Mesenchymal stem cell (in vitro differentiated cells and primary cell): ENCODE measurements around the gene NAA15.
"Not testable (repeated sequence)": the region's sequence is repeated elsewhere in the genome, so short reads cannot be mapped to it uniquely, and the experiment has no call there.

ENCODE experiments used
- DNase-seq: peaks from one replicate; pipeline ENCODE4 v3.0.0-alpha.2; 2013
- H2AFZ ChIP-seq: one replicate; pipeline ENCODE4 v1.6.1; 2013; ENCODE audit warnings: low read depth, mild to moderate bottlenecking, control low read depth, inconsistent platforms, low read length, moderate library complexity
- H2AK5ac ChIP-seq: 2 replicates; pipeline ENCODE4 v1.6.1; 2013; ENCODE audit warnings: low read length, moderate library complexity, mild to moderate bottlenecking, inconsistent platforms; ENCODE audit not compliant: severe bottlenecking
- H2BK120ac ChIP-seq: one replicate; pipeline ENCODE4 v1.6.1; 2013; ENCODE audit warnings: low read depth, mild to moderate bottlenecking, inconsistent platforms, low read length, moderate library complexity
- H2BK12ac ChIP-seq, 2 experiments: one replicate each; pipeline ENCODE4 v1.6.1; 2013; ENCODE audit warnings: inconsistent platforms in 2 of 2, low read length in 2 of 2, mild to moderate bottlenecking in 2 of 2, moderate library complexity in 2 of 2, control low read depth in 1 of 2
- H2BK15ac ChIP-seq: one replicate; pipeline ENCODE4 v1.6.1; 2013; ENCODE audit warnings: mild to moderate bottlenecking, low read depth, inconsistent platforms; ENCODE audit not compliant: poor library complexity, severe bottlenecking
- H2BK5ac ChIP-seq: 2 replicates; pipeline ENCODE4 v1.6.1; 2013; ENCODE audit warnings: low read depth, mild to moderate bottlenecking, low read length, control low read depth, inconsistent platforms; ENCODE audit not compliant: poor library complexity, severe bottlenecking
- H3K14ac ChIP-seq, 2 experiments: one replicate each; pipeline ENCODE4 v1.6.1; 2013; ENCODE audit warnings: inconsistent platforms in 2 of 2, low read length in 2 of 2, control low read depth in 1 of 2, mild to moderate bottlenecking in 1 of 2, moderate library complexity in 1 of 2
- H3K18ac ChIP-seq, 2 experiments: one replicate each; pipeline ENCODE4 v1.6.1; 2013; ENCODE audit warnings: inconsistent platforms in 2 of 2, low read length in 2 of 2, control low read depth in 1 of 2, low read depth in 1 of 2, mild to moderate bottlenecking in 1 of 2
- H3K23ac ChIP-seq, 2 experiments: one replicate each; pipeline ENCODE4 v1.6.1; 2013; ENCODE audit warnings: inconsistent platforms in 2 of 2, low read length in 2 of 2, mild to moderate bottlenecking in 2 of 2, moderate library complexity in 2 of 2, control low read depth in 1 of 2
- H3K27ac ChIP-seq: 2 replicates; pipeline ENCODE4 v1.5.1; 2013; ENCODE audit warnings: mild to moderate bottlenecking, moderate library complexity, low read length, control low read depth, inconsistent platforms; ENCODE audit not compliant: poor library complexity, severe bottlenecking
- H3K27me3 ChIP-seq, 2 experiments: 2 replicates each; pipeline versions ENCODE4 v1.6.1 to v1.7.0; 2013; ENCODE audit warnings: low read length in 2 of 2, mild to moderate bottlenecking in 2 of 2, moderate library complexity in 2 of 2, control low read depth in 1 of 2, inconsistent platforms in 1 of 2; ENCODE audit not compliant: control insufficient read depth in 1 of 2, insufficient read depth in 1 of 2
- H3K36me3 ChIP-seq, 2 experiments: 2 replicates each; pipeline versions ENCODE4 v1.6.1 to v1.7.0; 2013; ENCODE audit warnings: low read length in 2 of 2, control low read depth in 1 of 2, inconsistent platforms in 1 of 2, low read depth in 1 of 2, mild to moderate bottlenecking in 1 of 2; ENCODE audit not compliant: insufficient read depth in 2 of 2, control insufficient read depth in 1 of 2
- H3K4ac ChIP-seq, 2 experiments: one replicate each; pipeline ENCODE4 v1.6.1; 2013; ENCODE audit warnings: inconsistent platforms in 2 of 2, low read length in 2 of 2, mild to moderate bottlenecking in 2 of 2, moderate library complexity in 2 of 2, control low read depth in 1 of 2, low read depth in 1 of 2
- H3K4me1 ChIP-seq: 2 replicates; pipeline ENCODE4 v1.6.1; 2013; ENCODE audit warnings: low read depth, low read length, control low read depth; ENCODE audit not compliant: control insufficient read depth, insufficient read depth
- H3K4me2 ChIP-seq: 2 replicates; pipeline ENCODE4 v1.6.1; 2013; ENCODE audit warnings: low read length, mild to moderate bottlenecking, inconsistent platforms; ENCODE audit not compliant: poor library complexity, severe bottlenecking
- H3K4me3 ChIP-seq, 2 experiments: 2 replicates each; pipeline versions ENCODE4 v1.5.1 to v1.7.0; 2013; ENCODE audit warnings: low read length in 2 of 2, mild to moderate bottlenecking in 2 of 2, control low read depth in 1 of 2, low read depth in 1 of 2; ENCODE audit not compliant: insufficient read depth in 1 of 2
- H3K79me1 ChIP-seq: replicated peaks from 2 replicates; pipeline ENCODE4 v1.6.1; 2013; ENCODE audit warnings: mild to moderate bottlenecking, control low read depth, low read length, inconsistent platforms; ENCODE audit not compliant: poor library complexity, severe bottlenecking
- H3K9ac ChIP-seq: 2 replicates; pipeline ENCODE4 v1.7.0; 2013; ENCODE audit warnings: mild to moderate bottlenecking, low read length, moderate library complexity
- H3K9me3 ChIP-seq: 2 replicates; pipeline ENCODE4 v1.7.0; 2013; ENCODE audit warnings: mild to moderate bottlenecking, low read length; ENCODE audit not compliant: control insufficient read depth
- H4K8ac ChIP-seq: one replicate; pipeline ENCODE4 v1.6.1; 2013; ENCODE audit warnings: inconsistent platforms, mild to moderate bottlenecking, low read length, moderate library complexity
- H4K91ac ChIP-seq: one replicate; pipeline ENCODE4 v1.6.1; 2013; ENCODE audit warnings: mild to moderate bottlenecking, low read length, inconsistent platforms
- WGBS: methylation state at CpG from one replicate; pipeline ENCODE4 v1.1.7; 2013; ENCODE audit warnings: mixed read lengths; 5-methylcytosine and 5-hydroxymethylcytosine counted together

The NAA15 gene

GRCh38 chr4:139317635-139318034 lies 16.3 kb downstream of the NAA15 start:
- no peak overlapping the region for H4K8ac ChIP-seq
- no peak overlapping the region for H2BK12ac ChIP-seq
- DNase-seq = no peak
- no peak overlapping the region for H3K9ac ChIP-seq
- H2AK5ac ChIP-seq = no peak overlapping the region
- no peak overlapping the region for H3K23ac ChIP-seq
- no peak overlapping the region for H2BK5ac ChIP-seq
- H3K4me3 ChIP-seq = no peak overlapping the region
- peaks cover 0 to 6% of the 10 kb centered on the region in 2 experiments for H3K36me3 ChIP-seq
- H3K14ac ChIP-seq = no peak overlapping the region
- H4K91ac ChIP-seq = no peak overlapping the region
- no peaks in the 10 kb centered on the region for H3K79me1 ChIP-seq
- no peaks in the 10 kb centered on the region for H3K9me3 ChIP-seq
- no peak overlapping the region for H2AFZ ChIP-seq
- H2BK15ac ChIP-seq = no peak overlapping the region
- no peak overlapping the region for H3K4ac ChIP-seq
- H3K4me2 ChIP-seq = no peak overlapping the region
- no peak overlapping the region for H3K18ac ChIP-seq
- no peaks in the 10 kb centered on the region for H3K27me3 ChIP-seq
- H2BK120ac ChIP-seq = no peak overlapping the region
- peaks cover 5% of the 10 kb centered on the region for H3K4me1 ChIP-seq
- H3K27ac ChIP-seq = no peak overlapping the region

GRCh38 chr4:139319571-139319970 lies 18.3 kb downstream of the NAA15 start:
- no peaks in the 10 kb centered on the region for H3K27me3 ChIP-seq
- H3K4me1 ChIP-seq = peaks cover 7% of the 10 kb centered on the region
- no peak overlapping the region for H3K9ac ChIP-seq
- no peak overlapping the region for H4K8ac ChIP-seq
- no peaks in the 10 kb centered on the region for H3K79me1 ChIP-seq
- H2BK15ac ChIP-seq = no peak overlapping the region
- H3K23ac ChIP-seq = no peak overlapping the region
- H2BK5ac ChIP-seq = no peak overlapping the region
- H4K91ac ChIP-seq = no peak overlapping the region
- no peak overlapping the region for H2BK12ac ChIP-seq
- H3K4ac ChIP-seq = no peak overlapping the region
- no peak for DNase-seq
- no peak overlapping the region for H3K4me3 ChIP-seq
- no peak overlapping the region for H2AK5ac ChIP-seq
- H3K27ac ChIP-seq = no peak overlapping the region
- no peak overlapping the region for H3K18ac ChIP-seq
- H2AFZ ChIP-seq = no peak overlapping the region
- no peak overlapping the region for H3K14ac ChIP-seq
- peaks cover 0 to 3% of the 10 kb centered on the region in 2 experiments for H3K36me3 ChIP-seq
- WGBS = 100% methylated on average over 1 of the region's 1 CpG
- H3K4me2 ChIP-seq = no peak overlapping the region
- no peak overlapping the region for H2BK120ac ChIP-seq
- no peaks in the 10 kb centered on the region for H3K9me3 ChIP-seq

GRCh38 chr4:139322070-139322469 lies 20.8 kb downstream of the NAA15 start:
- not testable (repeated sequence) for H3K14ac ChIP-seq, H4K91ac ChIP-seq, H3K36me3 ChIP-seq, H3K4ac ChIP-seq, H3K27ac ChIP-seq, H2AFZ ChIP-seq, H3K79me1 ChIP-seq, H3K18ac ChIP-seq, H3K9ac ChIP-seq, H3K9me3 ChIP-seq, H4K8ac ChIP-seq, DNase-seq, H2BK12ac ChIP-seq, H3K4me3 ChIP-seq, H3K23ac ChIP-seq, H2BK120ac ChIP-seq, H2AK5ac ChIP-seq, H3K27me3 ChIP-seq, H2BK15ac ChIP-seq, H3K4me2 ChIP-seq, H3K4me1 ChIP-seq, H2BK5ac ChIP-seq
- WGBS = 93% methylated on average over 1 of the region's 1 CpG

GRCh38 chr4:139322541-139322940 lies 21.2 kb downstream of the NAA15 start:
- not testable (repeated sequence) for H3K9me3 ChIP-seq
- over 99% methylated on average over 6 of the region's 6 CpGs for WGBS

More at GRCh38 chr4:139322541-139322940, 21.2 kb downstream of the NAA15 start:
- not testable (repeated sequence) for H2BK15ac ChIP-seq, H3K4me2 ChIP-seq, H3K27ac ChIP-seq, H3K18ac ChIP-seq, H2BK120ac ChIP-seq, H3K4ac ChIP-seq, H3K36me3 ChIP-seq, H2AFZ ChIP-seq, H3K27me3 ChIP-seq, H3K79me1 ChIP-seq, H4K91ac ChIP-seq, H4K8ac ChIP-seq, DNase-seq, H3K4me1 ChIP-seq, H2BK12ac ChIP-seq, H3K23ac ChIP-seq, H2AK5ac ChIP-seq, H2BK5ac ChIP-seq, H3K4me3 ChIP-seq, H3K9ac ChIP-seq
- peak overlapping the region in 1 of 2 experiments; percentile 20 for H3K14ac ChIP-seq
